ENCODE measurements around the gene GIPC3.

The GIPC3 gene

GRCh38 chr19:3638208-3639193, 53.2 kb downstream of the GIPC3 start:
- TF ChIP-seq CTCF (IDR thresholded peaks at IDR 0.05; ENCODE audit: control insufficient read depth, insufficient read depth, low read depth, low read length, missing control alignments) = no peak
- H3K4me3 ChIP-seq (ENCODE audit: control insufficient read depth, low read depth, low read length) = no peak overlapping the region
- no peak for DNase-seq (ENCODE audit: low read depth)

- TF ChIP-seq CTCF (IDR thresholded peaks at IDR 0.05; ENCODE audit: control insufficient read depth, insufficient read depth, low read depth, low read length, missing control alignments) = no peak
- H3K4me3 ChIP-seq (ENCODE audit: control insufficient read depth, low read depth, low read length) = no peak overlapping the region
- DNase-seq (ENCODE audit: low read depth) = no peak
Measured at GRCh38 chr19:3639479-3639878, 54.2 kb downstream of the GIPC3 start.

- no peak for TF ChIP-seq CTCF (IDR thresholded peaks at IDR 0.05; ENCODE audit: control insufficient read depth, insufficient read depth, low read depth, low read length, missing control alignments)
- no peak for DNase-seq (ENCODE audit: low read depth)
- no peak overlapping the region for H3K4me3 ChIP-seq (ENCODE audit: control insufficient read depth, low read depth, low read length)
Measured at GRCh38 chr19:3641515-3642269, 56.4 kb downstream of the GIPC3 start.

GRCh38 chr19:3642296-3642695, 57.0 kb downstream of the GIPC3 start:
- no peak for DNase-seq (ENCODE audit: low read depth)
- H3K4me3 ChIP-seq (ENCODE audit: control insufficient read depth, low read depth, low read length) = no peak overlapping the region
- TF ChIP-seq CTCF (IDR thresholded peaks at IDR 0.05; ENCODE audit: control insufficient read depth, insufficient read depth, low read depth, low read length, missing control alignments) = no peak

Measured in AG09309 (cell line).